Brain microvascular endothelial cell (primary cell): ENCODE measurements around the gene NUSAP1.
"Not testable (repeated sequence)": the region's sequence is repeated elsewhere in the genome, so short reads cannot be mapped to it uniquely, and the experiment has no call there.

Experiments
- DNase-seq: peaks from one replicate; pipeline ENCODE4 v3.0.0-alpha.2; 2020
- H3K27ac ChIP-seq: fragments of 250-450 bp; sonication (Bioruptor Pico); 2 replicates; pipeline ENCODE4 v1.5.1; 2020; ENCODE audit warnings: mild to moderate bottlenecking, moderate library complexity
- H3K27me3 ChIP-seq: fragments of 250-450 bp; sonication (Bioruptor Pico); replicated peaks from 2 replicates; pipeline ENCODE4 v1.5.1; 2020; ENCODE audit warnings: mild to moderate bottlenecking
- H3K36me3 ChIP-seq: fragments of 250-450 bp; sonication (Bioruptor Pico); replicated peaks from 2 replicates; pipeline ENCODE4 v1.5.1; 2020; ENCODE audit warnings: mild to moderate bottlenecking
- H3K4me3 ChIP-seq: 2 replicates; pipeline ENCODE4 v1.5.1; 2011; ENCODE audit warnings: low read depth, mild to moderate bottlenecking, control low read depth, low read length, moderate library complexity
- CTCF ChIP-seq: IDR thresholded peaks from 2 replicates; pipeline ENCODE4 v1.5.1; 2011; ENCODE audit warnings: low read depth, mild to moderate bottlenecking, moderate library complexity, low read length, control low read depth, inconsistent platforms; ENCODE audit errors: missing control alignments
- in situ Hi-C: cut with HindIII; loops from 2 replicates; pipeline ENCODE4 v1.10.0; 2017; ENCODE audit warnings: low sequenced_read_pairs, low pct_ligation_motif_present

Gene NUSAP1

GRCh38 chr15:41286665-41287333, 45.9 kb upstream of the NUSAP1 start:
- Histone ChIP-seq H3K27me3 (no peaks in the 10 kb centered on the region), H3K36me3 (peaks cover 35% of the 10 kb centered on the region), H3K4me3 (no peak overlapping the region), H3K27ac (no peak overlapping the region)
- in situ Hi-C loops, result no loop called here
- no peak for TF ChIP-seq CTCF
- no peak for DNase-seq

GRCh38 chr15:41288464-41288863, 44.2 kb upstream of the NUSAP1 start:
- TF ChIP-seq CTCF, result no peak
- DNase-seq, result no peak
- in situ Hi-C loops, result no loop called here
- H3K4me3 ChIP-seq, result no peak overlapping the region
- H3K27ac ChIP-seq, result no peak overlapping the region
- H3K27me3 ChIP-seq, result no peaks in the 10 kb centered on the region
- H3K36me3 ChIP-seq, result peaks cover 35% of the 10 kb centered on the region

- H3K4me3 ChIP-seq, result no peak overlapping the region
- in situ Hi-C loops, result no loop called here
- no peak overlapping the region for H3K27ac ChIP-seq
- peaks cover 35% of the 10 kb centered on the region for H3K36me3 ChIP-seq
- H3K27me3 ChIP-seq, result no peaks in the 10 kb centered on the region
- TF ChIP-seq CTCF, result no peak
- no peak for DNase-seq
Measured at GRCh38 chr15:41289953-41290352, 42.7 kb upstream of the NUSAP1 start.

GRCh38 chr15:41291065-41291631, 41.5 kb upstream of the NUSAP1 start:
- no peak for TF ChIP-seq CTCF
- Histone ChIP-seq H3K36me3 (peaks cover 29% of the 10 kb centered on the region), H3K4me3 (no peak overlapping the region), H3K27me3 (no peaks in the 10 kb centered on the region), H3K27ac (no peak overlapping the region)
- in situ Hi-C loops, result no loop called here
- no peak for DNase-seq

- no peak for TF ChIP-seq CTCF
- no peak for DNase-seq
- no peak overlapping the region for H3K4me3 ChIP-seq
- no peak overlapping the region for H3K27ac ChIP-seq
- in situ Hi-C loops, result no loop called here
- no peaks in the 10 kb centered on the region for H3K27me3 ChIP-seq
- H3K36me3 ChIP-seq, result peaks cover 21% of the 10 kb centered on the region
Measured at GRCh38 chr15:41292521-41292920, 40.2 kb upstream of the NUSAP1 start.

GRCh38 chr15:41301139-41301538, 31.5 kb upstream of the NUSAP1 start:
- H3K27me3 ChIP-seq, DNase-seq, H3K27ac ChIP-seq, in situ Hi-C loops, H3K4me3 ChIP-seq: not testable (repeated sequence)
- H3K36me3 ChIP-seq, result peaks cover 17% of the 10 kb centered on the region
